NCI-H1436 treated with DMSO at 0.1 percent for 48 hours (cell line): Measurements from ENCODE around the gene WDR4.
"Not testable (repeated sequence)": the region's sequence is repeated elsewhere in the genome, so short reads cannot be mapped to it uniquely, and the experiment has no call there.

ENCODE experiments used
- DNase-seq: peaks from one replicate; lab custom pipeline; 2025; lab: John Stamatoyannopoulos, UW

The WDR4 gene, protein sequence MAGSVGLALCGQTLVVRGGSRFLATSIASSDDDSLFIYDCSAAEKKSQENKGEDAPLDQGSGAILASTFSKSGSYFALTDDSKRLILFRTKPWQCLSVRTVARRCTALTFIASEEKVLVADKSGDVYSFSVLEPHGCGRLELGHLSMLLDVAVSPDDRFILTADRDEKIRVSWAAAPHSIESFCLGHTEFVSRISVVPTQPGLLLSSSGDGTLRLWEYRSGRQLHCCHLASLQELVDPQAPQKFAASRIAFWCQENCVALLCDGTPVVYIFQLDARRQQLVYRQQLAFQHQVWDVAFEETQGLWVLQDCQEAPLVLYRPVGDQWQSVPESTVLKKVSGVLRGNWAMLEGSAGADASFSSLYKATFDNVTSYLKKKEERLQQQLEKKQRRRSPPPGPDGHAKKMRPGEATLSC

DNA sequence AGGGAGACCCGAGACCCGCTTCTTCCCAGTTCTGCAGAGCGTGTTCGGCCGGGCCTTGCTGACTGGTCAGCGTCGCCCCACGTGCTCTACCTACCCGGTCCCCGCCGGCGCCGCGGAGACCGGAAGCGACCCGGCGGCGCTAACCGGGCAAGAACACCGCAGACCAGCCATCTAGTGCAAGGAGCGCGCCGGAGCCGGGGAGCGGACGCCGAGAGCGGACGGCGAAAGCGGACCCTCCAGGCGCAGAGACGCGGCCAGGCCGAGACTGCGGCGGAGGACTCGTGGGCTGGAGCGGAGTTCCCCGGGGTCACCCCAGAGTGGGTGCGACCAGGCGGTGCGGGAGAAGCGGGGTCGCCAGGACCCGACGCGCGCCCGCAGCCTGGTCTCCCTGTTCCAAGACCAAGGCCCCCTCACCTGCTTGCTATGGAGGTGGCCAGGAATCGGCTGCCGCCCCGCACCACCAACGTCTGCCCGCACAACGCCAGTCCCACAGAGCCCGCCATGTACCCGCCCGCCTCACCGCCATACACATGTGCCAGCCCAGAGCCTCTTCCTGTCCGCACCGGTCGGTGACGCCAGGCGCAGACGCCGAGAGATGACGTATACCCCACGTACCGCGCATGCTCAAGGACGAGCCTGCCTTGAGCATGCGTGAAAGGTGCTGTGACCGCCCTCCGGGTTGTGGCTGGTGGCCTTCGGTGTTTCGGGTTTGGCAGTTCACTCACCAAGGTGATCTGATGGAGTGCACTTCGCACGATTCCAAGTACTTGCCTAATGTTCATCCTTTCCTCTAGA, at the start of gene WDR4:
WDR4 (minus strand) TSS at position 547 of the 795 bp plus-strand sequence; CDS start at position 503, 44 bp downstream.
- DNase-seq: peak; percentile 69

DNA sequence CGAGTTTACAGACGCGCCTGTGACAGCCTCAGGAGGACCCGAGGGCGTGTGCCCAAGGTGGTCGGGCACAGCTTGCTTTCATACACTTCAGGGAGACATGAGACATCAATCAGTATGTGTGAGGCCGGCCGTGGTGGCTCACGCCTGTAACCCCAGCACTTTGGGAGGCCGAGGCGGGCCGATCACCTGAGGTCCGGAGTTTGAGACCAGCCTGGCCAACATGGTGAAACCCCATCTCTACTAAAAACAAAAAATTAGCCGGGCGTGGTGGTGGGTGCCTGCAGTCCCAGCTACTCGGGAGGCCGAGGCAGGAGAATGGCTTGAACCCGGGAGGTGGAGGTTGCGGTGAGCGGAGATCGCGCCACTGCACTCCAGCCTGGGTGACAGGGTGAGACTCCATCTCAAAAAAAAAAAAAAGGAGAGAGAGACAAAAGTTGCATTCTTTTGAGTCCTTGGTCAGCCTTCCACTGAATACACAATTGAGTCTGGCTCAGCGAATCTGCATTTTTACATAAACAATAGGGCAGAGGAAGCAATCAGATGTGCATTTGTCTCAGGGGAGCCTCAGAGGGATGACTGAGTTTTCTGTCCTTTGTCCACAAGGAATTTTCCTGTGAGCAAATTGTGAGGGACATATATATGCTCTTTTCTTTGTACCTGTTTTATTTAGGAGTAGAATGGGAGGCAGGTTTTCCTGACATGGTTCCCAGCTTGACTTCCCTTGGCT, 48.3 kb upstream of the WDR4 start:
- not testable (repeated sequence) for DNase-seq

DNA sequence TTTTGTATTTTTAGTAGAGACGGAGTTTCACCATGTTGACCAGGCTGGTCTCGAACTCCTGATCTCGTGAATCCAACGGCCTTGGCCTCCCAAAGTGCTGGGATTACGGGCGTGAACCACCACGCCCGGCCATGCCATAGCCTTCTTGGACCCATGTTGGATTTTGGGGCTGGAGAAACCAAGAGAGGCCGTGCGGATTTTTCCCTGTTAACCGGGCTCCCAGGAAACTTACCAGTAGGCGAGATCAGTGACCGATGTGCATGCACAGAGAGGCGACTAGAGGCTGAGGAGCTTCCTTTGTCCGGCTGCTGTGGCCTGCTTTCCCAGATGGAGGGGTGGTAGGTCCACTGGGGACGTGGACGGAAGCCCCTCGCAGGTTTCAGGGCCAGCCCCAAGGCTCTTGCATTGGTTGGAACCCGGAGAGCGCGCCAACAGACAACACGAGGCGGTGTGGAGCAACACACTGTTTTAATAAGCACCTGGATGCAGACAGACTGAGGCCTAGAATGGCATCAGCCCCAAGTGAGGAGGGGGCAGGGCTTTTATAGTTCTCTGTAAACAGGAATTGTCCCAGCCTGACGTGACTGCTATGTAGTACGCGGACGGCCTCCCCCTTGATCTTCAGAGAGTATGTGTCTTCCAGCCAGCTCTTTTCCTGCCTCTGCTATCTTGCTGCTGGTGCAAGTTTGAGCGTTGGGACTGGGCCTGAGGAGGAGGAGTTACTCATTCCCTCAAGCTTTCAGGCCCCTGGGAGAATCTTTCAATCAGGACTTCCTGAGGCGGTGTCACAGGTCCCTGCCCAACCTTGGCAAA, 46.0 kb upstream of the WDR4 start, which contains the start of gene ERVH48-1:
ERVH48-1 (minus strand) TSS at position 517 of the 813 bp plus-strand sequence. CDS start 6,624 bp downstream, outside the sequence.
- DNase-seq: no peak

DNA sequence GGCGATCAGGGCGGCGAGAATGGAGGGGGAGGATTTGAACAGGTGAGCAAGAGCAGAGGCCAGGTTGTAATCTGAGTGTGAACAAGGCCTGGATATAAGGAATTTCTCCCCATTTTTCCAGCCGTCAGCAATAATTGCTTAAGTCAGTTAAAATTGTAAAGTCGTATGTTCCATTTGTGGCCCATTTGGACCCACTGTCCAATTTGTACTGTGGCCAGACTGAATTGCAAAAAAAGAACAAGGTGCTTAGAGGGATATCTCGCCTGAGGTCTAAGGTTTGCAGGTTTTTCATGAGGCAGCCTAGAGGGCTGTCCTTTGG, 45.1 kb upstream of the WDR4 start:
- DNase-seq: no peak

DNA sequence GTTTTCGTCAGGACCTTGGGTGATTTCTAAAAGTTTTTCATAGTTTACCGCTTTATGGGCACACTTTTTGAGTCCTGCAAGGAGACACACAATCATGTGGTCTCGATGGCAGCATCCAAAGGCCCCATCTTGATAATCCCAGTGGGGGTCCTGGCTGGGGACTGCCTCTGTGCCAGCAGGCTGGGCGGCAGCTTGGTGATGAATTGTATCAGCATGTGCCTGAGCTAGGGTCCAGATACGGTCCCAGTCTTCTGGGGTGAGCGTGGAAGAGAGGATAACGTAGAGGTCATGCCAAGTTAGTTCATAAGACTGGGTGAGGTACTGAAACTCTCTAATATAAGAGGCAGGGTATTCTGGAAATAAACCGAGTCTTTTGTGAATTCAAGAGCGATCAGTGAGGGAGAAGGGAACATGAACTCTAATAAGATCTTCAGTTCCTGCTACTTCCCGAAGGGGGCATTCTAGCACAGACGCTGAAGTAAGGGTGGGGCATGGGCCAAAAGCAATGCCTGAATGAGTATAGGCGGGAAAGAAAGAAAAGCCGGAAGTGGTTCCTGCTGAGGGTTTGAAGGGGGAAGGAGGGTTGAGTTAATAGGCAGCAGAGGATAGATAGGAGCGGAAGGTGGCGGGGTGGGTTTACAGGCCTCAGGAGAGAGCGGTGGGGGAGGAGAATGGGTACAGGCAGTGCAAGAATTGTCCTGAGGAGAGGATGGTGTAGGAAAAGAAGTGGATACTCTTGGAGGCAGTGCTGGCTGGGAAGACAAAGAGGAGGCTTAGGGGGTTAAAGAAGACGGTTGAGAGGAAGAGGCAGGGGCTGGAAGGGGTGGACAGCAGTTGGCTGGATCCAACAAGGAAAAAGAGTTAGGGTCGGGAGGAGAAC, 44.5 kb upstream of the WDR4 start:
- DNase-seq: peak; percentile 87

DNA sequence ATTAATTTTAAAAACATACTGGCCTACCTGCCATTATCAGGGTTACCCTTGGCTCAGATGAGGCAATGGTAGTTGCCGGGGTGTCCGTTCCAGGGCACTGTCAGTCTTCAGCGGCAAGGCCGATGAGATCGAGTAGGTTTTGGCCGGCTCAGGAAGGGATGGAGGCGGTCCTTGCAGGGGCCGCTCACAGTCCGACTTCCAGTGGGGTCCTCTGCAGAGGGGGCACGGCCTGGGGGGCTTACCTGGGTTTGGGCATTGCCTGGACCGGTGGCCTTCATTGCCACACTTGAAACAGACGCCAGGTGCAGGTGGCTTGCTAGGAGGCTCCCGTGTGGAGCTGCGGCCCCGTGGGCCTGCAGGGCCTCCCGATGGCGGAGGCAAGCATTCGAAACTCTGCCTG, 43.6 kb upstream of the WDR4 start:
- DNase-seq: no peak

DNA sequence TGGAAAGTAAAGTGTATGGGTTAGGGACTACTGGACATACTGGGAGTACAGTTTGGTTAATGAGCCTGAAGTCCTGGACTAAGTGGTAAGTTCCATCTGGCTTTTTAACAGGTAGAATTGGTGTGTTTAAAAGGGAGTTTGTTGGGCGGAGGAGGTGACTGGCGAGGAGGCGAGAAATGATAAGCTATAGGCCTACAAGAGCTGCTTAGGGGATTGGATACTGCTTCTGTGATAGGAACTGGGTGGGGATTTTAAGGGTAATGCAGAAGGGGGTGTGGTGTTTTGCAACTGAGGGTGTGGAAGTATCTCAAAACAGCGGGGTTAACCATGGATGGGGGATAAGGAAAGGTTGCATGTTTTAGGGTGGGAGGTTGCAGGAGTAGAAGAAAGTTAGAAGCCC, 42.6 kb upstream of the WDR4 start:
- no peak for DNase-seq

DNA sequence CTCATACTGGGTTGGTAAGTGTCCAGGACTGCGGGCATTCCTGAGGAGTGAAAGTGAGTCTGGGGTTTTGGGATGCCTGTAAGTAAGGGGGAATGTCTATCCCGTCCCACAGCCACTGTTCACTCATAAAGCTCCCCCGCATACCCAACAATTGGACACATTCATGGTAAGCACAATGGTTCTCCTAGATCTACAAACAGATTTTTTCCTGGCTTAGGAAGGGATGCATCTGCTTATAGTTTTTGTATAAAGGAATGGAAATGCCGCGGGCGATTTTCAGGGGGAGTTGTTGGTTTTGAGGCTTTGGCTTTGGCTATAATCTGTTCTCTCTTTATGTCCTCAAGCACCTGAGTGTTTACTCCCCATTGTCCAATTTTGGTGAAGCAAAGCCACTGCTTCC, 39.0 kb upstream of the WDR4 start:
- DNase-seq: no peak

DNA sequence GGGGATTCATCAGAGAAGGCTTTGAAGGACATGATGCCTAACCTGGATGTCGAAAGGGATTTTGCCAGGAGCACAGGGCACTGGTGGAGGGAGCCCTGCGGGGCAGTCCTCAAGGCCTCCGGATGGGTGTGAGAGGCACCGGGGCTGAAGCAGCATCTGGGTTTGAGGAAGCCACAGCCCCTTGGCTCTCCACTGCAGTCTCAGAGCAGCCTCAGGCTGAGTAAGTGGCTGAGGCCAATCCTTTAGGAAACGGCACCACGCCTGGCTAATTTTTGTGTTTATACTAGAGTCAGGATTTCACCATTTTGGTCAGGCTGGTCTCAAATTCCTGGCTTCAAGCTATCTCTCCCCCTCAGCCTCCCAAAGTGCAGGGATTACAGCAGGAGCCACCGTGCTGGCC, 34.1 kb upstream of the WDR4 start:
- DNase-seq: no peak

DNA sequence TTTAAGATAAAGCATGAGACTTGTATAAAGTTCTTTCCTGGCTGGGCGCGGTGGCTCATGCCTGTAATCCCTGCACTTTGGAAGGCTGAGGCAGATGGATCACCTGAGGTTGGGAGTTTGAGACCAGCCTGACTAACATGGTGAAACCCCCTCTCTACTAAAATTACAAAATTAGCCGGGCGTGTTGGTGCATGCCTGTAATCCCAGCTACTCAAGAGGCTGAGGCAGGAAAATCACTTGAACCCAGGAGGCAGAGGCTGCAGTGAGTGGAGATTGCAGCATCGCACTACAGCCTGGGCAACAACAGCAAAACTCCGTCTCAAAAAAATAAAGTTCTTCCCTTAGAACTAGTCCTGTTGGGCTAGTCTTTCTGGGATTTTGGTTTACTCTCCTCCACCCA, 32.6 kb upstream of the WDR4 start:
- not testable (repeated sequence) for DNase-seq

DNA sequence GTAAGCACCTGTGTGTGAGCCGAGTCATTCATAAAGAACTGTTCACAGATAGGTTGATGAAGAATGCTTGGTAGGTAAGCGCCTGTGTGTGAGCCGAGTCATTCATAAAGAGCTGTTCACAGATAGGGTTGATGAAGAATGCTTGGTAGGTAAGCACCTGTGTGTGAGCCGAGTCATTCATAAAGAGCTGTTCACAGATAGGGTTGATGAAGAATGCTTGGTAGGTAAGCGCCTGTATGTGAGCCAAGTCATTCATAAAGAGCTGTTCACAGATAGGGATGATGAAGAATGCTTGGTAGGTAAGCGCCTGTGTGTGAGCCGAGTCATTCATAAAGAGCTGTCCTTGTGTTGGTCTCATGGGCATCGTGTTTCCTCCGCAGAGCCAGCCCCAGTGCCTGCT, 29.1 kb upstream of the WDR4 start:
- not testable (repeated sequence) for DNase-seq

DNA sequence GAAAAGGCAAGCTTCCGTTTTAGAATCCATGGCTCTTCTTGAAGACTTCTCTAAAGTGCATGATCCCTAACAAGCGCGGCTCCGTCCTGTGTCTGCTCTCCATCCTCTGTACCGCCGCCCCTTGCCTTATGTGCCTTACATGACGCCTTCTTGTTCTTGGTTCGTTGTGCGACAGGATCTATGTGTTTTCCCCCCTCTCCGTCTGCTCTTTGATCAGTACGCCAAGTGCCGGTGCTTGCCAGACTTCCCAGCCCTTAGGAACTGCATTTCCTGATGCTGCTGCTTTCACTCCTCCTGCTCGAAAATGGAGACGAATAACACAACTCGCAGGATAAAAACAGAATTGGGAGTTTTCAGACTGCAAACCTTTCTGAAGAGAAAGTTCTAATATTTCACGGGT, 26.9 kb upstream of the WDR4 start:
- DNase-seq: no peak

DNA sequence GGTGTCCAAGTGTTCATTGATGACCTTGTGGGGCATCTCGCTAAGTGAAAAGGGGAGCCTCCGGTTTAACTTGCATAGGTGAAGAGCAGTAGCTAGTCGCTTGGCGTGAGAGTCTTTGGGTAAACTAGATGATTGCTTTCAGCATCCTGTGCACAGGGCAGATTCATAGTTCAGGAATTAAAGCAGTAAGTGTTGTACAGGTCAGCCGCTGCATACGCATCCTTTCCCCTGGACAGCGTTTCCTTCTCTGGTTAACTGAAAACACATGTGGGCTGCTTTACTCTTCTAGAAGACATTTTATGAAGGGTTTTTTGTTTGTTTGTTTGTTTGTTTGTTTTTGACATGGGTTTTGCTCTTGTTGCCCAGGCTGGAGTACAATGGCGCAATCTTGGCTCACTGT, 25.9 kb upstream of the WDR4 start:
- no peak for DNase-seq

DNA sequence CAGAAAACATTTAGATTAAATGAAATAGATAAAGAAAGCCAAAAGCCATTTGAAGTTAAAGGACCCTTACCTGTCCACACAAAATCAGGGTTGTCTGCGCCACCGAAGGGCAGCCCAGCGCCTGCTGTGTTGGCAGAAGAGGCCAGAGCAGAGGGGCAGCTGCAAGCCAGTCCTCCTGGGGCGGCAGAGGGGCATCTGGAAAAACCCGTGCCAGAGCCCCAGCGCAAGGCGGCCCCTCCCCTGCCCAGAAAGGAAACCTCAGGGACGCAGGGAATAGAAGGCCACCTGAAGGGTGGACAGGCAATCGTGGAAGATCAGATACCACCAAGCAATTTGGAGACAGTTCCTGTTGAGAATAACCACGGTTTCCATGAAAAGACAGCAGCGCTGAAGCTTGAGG, 24.5 kb upstream of the WDR4 start:
- no peak for DNase-seq

DNA sequence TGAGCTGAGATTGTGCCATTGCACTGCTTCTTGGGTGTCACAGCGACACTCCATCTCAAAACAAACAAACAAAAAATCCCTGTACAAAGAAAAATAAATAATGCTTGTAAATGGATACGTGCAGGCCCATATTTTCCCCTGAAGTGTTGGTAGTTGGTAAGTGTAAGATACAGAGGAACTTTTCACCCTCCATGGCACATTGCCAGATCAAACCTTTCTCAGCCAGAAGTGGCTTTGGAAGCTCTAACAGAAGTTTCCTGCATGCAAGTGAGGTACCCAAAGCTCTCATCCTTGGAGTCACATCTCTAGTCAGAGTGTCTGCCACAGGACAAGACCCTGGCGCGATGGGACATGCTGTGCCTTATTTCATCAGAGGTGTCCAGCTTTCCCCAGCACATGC, 21.1 kb upstream of the WDR4 start:
- no peak for DNase-seq

DNA sequence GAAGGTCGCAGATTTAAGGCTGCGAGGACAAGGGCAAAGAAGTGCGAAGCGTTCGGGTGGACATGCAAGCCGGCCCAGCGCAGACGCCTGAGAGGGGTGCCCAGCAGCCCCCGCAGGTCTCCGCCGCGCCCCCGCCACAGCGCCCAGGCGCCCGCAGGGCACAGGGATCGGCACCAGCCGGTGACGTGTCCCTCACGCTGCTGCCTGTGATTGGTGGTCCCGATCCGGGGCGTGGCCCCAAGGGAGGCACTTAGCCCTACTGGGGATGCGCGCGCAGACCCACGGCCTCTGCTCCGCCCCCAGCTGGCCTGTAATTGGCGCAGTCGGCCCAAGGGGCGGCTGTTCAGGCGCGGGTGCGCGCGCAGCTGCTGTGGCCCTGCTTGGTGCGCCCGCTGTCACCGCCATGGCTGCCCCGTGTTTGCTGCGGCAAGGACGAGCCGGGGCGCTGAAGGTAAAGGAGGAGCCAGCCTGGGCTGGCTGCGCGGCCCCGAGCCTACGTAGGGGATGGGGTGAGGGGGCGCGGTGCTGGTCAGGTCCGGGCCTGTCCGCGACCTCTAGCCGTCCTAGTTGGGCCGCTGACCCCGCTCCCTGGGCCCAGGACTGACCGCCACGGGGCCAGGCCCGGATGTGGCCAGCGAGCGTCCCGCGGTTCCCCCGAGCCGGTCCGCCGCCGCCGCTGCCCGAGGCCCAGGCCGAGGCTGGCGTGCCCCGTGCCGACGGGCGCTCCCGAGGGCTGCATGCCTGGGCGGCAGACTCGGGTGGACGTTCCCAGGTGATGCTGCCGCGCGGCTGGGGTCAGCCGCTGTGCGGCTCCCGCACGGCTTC, 13.8 kb upstream of the WDR4 start, which contains the start of gene NDUFV3:
NDUFV3 (plus strand) TSS at position 379 of the 825 bp plus-strand sequence; CDS start at position 404, 25 bp downstream.
- DNase-seq: peak; percentile 89

DNA sequence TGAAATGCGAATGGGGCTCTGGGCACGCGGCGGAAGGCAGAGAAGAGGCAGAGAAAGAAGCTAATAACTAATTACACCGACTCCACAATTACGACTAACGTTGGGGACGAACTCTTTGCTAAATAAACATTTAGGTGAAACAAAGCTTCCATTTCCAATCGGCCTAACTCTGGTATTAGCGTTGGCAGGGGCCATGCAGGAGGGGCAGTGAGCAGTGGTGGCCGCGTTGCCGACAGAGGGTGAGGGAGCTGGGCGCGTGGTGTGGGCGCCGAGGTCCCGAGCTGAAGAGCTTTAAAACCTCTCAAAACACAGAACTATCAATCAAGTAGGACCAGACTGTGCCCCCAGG, 13.2 kb upstream of the WDR4 start:
- DNase-seq: no peak

DNA sequence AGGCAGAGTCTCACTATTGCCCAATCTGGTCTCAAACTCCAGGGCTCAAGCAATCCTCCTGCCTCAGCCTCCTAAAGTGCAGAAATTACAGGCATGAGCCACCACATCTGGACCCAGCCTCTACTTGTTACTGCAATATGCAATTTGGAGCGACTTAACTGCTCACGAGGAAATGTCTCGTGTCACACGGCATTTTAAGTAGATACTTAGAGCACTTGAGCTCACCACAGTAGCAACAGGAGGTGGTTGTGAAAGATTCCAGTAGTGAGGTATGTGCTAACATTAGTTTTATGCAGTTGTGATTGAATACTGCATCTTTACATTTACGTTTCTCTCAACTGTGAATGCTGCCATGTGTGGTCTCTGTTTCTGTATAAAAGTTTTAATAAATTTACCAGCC, 8.0 kb upstream of the WDR4 start:
- DNase-seq: no peak

DNA sequence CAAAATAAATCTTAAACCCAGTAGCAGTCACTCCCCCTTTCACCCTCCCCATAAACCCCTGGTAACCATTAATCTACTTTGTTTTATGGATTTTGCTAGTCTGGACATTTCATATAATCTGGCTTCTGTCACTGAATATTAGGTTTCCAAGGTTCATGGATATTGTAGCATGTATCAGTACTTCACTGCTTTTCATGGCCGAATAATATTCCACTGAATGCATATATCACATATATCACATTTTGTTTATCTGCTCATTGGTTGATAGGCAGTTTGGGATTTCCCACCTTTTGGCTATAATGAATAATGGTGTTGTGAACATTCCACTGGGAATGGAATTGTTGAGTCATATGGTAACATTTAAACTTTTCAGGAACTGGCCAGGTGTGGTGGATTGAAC, 4.6 kb upstream of the WDR4 start:
- DNase-seq: no peak

DNA sequence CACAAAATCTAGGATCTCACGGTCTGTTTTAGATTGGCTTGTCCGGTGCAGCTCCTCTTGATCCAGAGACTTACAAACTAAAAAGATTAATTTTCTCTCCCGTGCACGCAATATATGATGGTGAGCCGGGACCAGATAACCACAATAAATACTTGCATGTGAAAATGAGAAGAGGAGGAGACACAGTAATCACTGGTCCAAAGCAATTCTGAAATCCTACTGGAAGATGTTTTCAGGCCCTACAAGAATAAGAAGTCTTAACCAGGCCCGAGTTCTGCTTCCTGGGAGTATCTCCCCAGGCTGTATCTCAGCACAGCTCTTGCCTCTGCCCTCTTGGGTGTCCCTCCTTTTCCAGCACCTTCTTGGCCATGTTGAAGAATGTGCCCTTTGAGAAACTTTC, 1.0 kb upstream of the WDR4 start:
- DNase-seq: no peak
